PFSK-1 (cell line): ENCODE measurements around the gene BCAS3.

Experiments
- POLR2AphosphoS5 ChIP-seq: IDR thresholded peaks from 2 replicates; pipeline ENCODE4 v1.6.1; 2012; ENCODE audit warnings: low read depth, mild to moderate bottlenecking, control low read depth, low read length, moderate library complexity
- TAF1 ChIP-seq: IDR thresholded peaks from 2 replicates; pipeline ENCODE4 v1.6.1; 2012; ENCODE audit warnings: low read length, control low read depth, borderline replicate concordance; ENCODE audit not compliant: insufficient read depth
- TF ChIP-seq, protein P1 (sequence below), 2 experiments: IDR thresholded peaks; 2 replicates each; pipeline versions ENCODE4 v1.6.1 to v1.8.0; 2011 to 2012; ENCODE audit warnings: low read depth in 2 of 2, low read length in 2 of 2, control low read depth in 1 of 2, inconsistent platforms in 1 of 2, mild to moderate bottlenecking in 1 of 2, moderate library complexity in 1 of 2; ENCODE audit not compliant: insufficient read depth in 1 of 2

DNA sequence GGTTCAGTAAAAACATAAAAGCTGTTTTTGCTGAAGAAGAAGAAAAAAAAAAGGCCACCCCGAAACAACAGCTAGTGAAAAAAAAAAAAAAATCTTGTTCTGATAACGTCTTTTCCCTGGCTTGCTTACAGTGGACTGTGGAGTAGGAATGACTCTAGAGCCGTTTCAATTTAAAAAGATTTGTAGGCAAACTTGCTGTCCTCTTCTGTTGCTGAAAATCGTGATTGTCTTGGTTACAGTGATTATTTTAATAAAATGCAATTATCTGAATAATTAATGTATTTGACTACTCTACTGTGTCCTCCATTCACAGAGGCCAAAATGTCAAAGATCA lies 531.4 kb downstream of the BCAS3 start:
- TF ChIP-seq, protein P1, sequence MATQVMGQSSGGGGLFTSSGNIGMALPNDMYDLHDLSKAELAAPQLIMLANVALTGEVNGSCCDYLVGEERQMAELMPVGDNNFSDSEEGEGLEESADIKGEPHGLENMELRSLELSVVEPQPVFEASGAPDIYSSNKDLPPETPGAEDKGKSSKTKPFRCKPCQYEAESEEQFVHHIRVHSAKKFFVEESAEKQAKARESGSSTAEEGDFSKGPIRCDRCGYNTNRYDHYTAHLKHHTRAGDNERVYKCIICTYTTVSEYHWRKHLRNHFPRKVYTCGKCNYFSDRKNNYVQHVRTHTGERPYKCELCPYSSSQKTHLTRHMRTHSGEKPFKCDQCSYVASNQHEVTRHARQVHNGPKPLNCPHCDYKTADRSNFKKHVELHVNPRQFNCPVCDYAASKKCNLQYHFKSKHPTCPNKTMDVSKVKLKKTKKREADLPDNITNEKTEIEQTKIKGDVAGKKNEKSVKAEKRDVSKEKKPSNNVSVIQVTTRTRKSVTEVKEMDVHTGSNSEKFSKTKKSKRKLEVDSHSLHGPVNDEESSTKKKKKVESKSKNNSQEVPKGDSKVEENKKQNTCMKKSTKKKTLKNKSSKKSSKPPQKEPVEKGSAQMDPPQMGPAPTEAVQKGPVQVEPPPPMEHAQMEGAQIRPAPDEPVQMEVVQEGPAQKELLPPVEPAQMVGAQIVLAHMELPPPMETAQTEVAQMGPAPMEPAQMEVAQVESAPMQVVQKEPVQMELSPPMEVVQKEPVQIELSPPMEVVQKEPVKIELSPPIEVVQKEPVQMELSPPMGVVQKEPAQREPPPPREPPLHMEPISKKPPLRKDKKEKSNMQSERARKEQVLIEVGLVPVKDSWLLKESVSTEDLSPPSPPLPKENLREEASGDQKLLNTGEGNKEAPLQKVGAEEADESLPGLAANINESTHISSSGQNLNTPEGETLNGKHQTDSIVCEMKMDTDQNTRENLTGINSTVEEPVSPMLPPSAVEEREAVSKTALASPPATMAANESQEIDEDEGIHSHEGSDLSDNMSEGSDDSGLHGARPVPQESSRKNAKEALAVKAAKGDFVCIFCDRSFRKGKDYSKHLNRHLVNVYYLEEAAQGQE (IDR thresholded peaks at IDR 0.05; ENCODE audit: insufficient read depth in 1 of 2, low read depth in 2 of 2, low read length in 2 of 2): no peak
- TF ChIP-seq POLR2AphosphoS5: no peak
- TF ChIP-seq TAF1: no peak
